HepG2 (cell line): ENCODE measurements around the gene KATNAL2. TPM values are rescaled to one million over a fixed set of nuclear protein-coding genes. Genes with fewer than 3 reads are reported as not detected.

Experiments
- ERF ChIP-seq: IDR thresholded peaks from 2 replicates; pipeline ENCODE4 v1.6.1; 2018; ENCODE audit warnings: missing biosample characterization, missing genetic modification reagents
- GMEB1 ChIP-seq: sonication (generic); formaldehyde crosslinking; IDR thresholded peaks from 2 replicates; pipeline ENCODE4 v1.5.1; 2020; ENCODE audit warnings: missing genetic modification reagents, mild to moderate bottlenecking, borderline replicate concordance
- HINFP ChIP-seq: sonication (generic); formaldehyde crosslinking; IDR thresholded peaks from 2 replicates; pipeline ENCODE4 v1.4.0; 2020; ENCODE audit warnings: low read depth, mild to moderate bottlenecking, missing genetic modification reagents
- HNF1B ChIP-seq: sonication (generic); formaldehyde crosslinking; IDR thresholded peaks from 2 replicates; pipeline ENCODE4 v1.5.1; 2020; ENCODE audit warnings: mild to moderate bottlenecking, moderate library complexity, missing genetic modification reagents
- MTF1 ChIP-seq: sonication (generic); formaldehyde crosslinking; IDR thresholded peaks from 2 replicates; pipeline ENCODE4 v1.5.0; 2020; ENCODE audit warnings: missing genetic modification reagents
- RAD21 ChIP-seq: fragments of 450-650 bp; formaldehyde crosslinking; IDR thresholded peaks from 2 replicates; pipeline ENCODE4 v1.5.0; 2020; ENCODE audit warnings: mild to moderate bottlenecking
- SIN3A ChIP-seq: IDR thresholded peaks from 2 replicates; pipeline ENCODE4 v1.6.1; 2011; ENCODE audit warnings: low read depth, mild to moderate bottlenecking, control low read depth, low read length, borderline replicate concordance
- SPEN ChIP-seq: sonication (generic); formaldehyde crosslinking; IDR thresholded peaks from 2 replicates; pipeline ENCODE4 v1.5.1; 2020; ENCODE audit warnings: low read depth, mild to moderate bottlenecking, missing genetic modification reagents
- TERF1 ChIP-seq: sonication (generic); formaldehyde crosslinking; IDR thresholded peaks from 2 replicates; pipeline ENCODE4 v1.8.0; 2022; ENCODE audit warnings: mild to moderate bottlenecking, missing genetic modification reagents, moderate library complexity
- THYN1 ChIP-seq: sonication (generic); formaldehyde crosslinking; IDR thresholded peaks from 2 replicates; pipeline ENCODE4 v1.8.1; 2023; ENCODE audit warnings: low read depth, mild to moderate bottlenecking, moderate library complexity, missing genetic modification reagents, borderline replicate concordance
- ZFAT ChIP-seq: sonication (generic); formaldehyde crosslinking; conservative IDR thresholded peaks from 2 replicates; pipeline ENCODE4 v1.8.1; 2023; ENCODE audit warnings: missing genetic modification reagents, inconsistent platforms
- ZNF33A ChIP-seq: sonication (generic); formaldehyde crosslinking; IDR thresholded peaks from 2 replicates; pipeline ENCODE4 v1.5.1; 2020; ENCODE audit warnings: missing genetic modification reagents, mild to moderate bottlenecking, moderate library complexity, borderline replicate concordance
- ZNF407 ChIP-seq: sonication (generic); formaldehyde crosslinking; IDR thresholded peaks from one replicate; pipeline ENCODE4 v1.5.1; 2020; ENCODE audit warnings: mild to moderate bottlenecking, missing genetic modification reagents; ENCODE audit errors: not compliant biosample characterization
- polyA plus RNA-seq, 8 experiments: library from polyadenylated mRNA; depleted of rRNA in 3 of 8; stranded (reverse) in 7 of 8; unstranded in 1 of 8; fragments of >200 nt; fragmentation: Illumina TruSeq in 4 of 8; extraction: Trizol in 4 of 8; gene quantifications; 2 replicates each; pipeline versions ENCODE4 v1.2.1 to v1.2.3, GENCODE V29; 2011 to 2016; ENCODE audit warnings: low read depth in 4 of 8, missing spikeins in 1 of 8, mixed read lengths in 1 of 8; ENCODE audit not compliant: insufficient read depth in 1 of 8
- total RNA-seq, 5 experiments: library from RNA; depleted of rRNA; stranded (reverse); fragments of >200 nt; fragmentation: Illumina TruSeq; extraction: Trizol; gene quantifications; 2 replicates each; pipeline ENCODE4 v1.2.3, GENCODE V29; 2016; ENCODE audit warnings: low read depth in 1 of 5

The KATNAL2 gene
- total and polyA plus RNA-seq, 2 of the 13 experiments (the other 11 are each of a cell fraction or from before 2014, with no cell fraction given): not detected

- no peak; the same call in 1 of the 2 replicates for TF ChIP-seq RAD21
- peak; percentile 75; the same call in 1 of the 2 replicates for TF ChIP-seq ERF
- no peak for TF ChIP-seq ZFAT (CRISPR knock-in tag)
- TF ChIP-seq TERF1: 0 out of 2 replicates have a peak, but pooled peaks have one; percentile 22
- TF ChIP-seq HINFP (CRISPR knock-in tag): no peak
- TF ChIP-seq GMEB1 (CRISPR knock-in tag): peak; percentile 84; the same call in 1 of the 2 replicates
- TF ChIP-seq HNF1B (CRISPR knock-in tag): peak; percentile 73; the same call in 1 of the 2 replicates
- TF ChIP-seq THYN1 (CRISPR knock-in tag): no peak
- TF ChIP-seq MTF1 (CRISPR knock-in tag): no peak
- peak; percentile 83; the same call in 1 of the 2 replicates for TF ChIP-seq SPEN
- TF ChIP-seq ZNF33A (CRISPR knock-in tag): no peak
- TF ChIP-seq SIN3A: peak; percentile 44; the same call in 1 of the 2 replicates
- peak; percentile 51 for TF ChIP-seq ZNF407
Measured at GRCh38 chr18:47150029-47150823, 232.8 kb downstream of the KATNAL2 start, which contains the start of gene HDHD2 (continued).
